ENCODE data around the gene PRM1.

- TF ChIP-seq CTCF (conservative IDR thresholded peaks at IDR 0.05): no peak
- no peak for TF ChIP-seq EZH2 (IDR thresholded peaks at IDR 0.05; ENCODE audit: low read depth)
Measured at GRCh38 chr16:11328172-11329070, 47.3 kb upstream of the PRM1 start.

Data from PC-9 (cell line).